ENCODE results near the gene S100A6. TPM values are rescaled to one million over a fixed set of nuclear protein-coding genes. Genes with fewer than 3 reads are reported as not detected.

S100A6 gene
- total RNA-seq, 1 experiment from 2014 or later, result 1,031 TPM

GRCh38 chr1:153545067-153546055 is 9.6 kb upstream of the S100A6 start, which contains the start of gene S100A4:
Gene S100A4, minus strand, starts transcription at chr1:153545806. Its CDS starts 1,012 bp downstream, at chr1:153544794.
- peak; percentile 96 for DNase-seq (ENCODE audit: low read depth)

- no peak for DNase-seq (ENCODE audit: low read depth)
These were observed 8.8 kb upstream of the S100A6 start for GRCh38 chr1:153544453-153545066.

DNA sequence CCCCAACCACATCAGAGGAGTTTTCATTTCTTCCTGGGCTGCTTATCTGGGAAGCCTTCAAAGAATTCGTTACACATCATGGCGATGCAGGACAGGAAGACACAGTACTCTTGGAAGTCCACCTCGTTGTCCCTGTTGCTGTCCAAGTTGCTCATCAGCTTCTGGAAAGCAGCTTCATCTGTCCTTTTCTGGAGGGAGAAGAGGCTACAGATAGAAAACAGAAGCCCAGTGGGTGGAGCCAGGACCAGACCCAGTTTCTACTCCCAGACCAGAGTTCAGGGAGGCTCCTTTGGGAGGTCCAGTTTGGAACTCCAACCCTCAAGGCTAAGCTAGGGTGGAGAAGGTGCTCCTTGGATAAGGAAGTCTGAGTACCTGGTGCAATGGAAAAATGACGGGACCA is 7.9 kb upstream of the S100A6 start:
- no peak for DNase-seq (ENCODE audit: low read depth)

GRCh38 chr1:153542956-153543711 is 7.3 kb upstream of the S100A6 start:
- no peak for DNase-seq (ENCODE audit: low read depth)

DNA sequence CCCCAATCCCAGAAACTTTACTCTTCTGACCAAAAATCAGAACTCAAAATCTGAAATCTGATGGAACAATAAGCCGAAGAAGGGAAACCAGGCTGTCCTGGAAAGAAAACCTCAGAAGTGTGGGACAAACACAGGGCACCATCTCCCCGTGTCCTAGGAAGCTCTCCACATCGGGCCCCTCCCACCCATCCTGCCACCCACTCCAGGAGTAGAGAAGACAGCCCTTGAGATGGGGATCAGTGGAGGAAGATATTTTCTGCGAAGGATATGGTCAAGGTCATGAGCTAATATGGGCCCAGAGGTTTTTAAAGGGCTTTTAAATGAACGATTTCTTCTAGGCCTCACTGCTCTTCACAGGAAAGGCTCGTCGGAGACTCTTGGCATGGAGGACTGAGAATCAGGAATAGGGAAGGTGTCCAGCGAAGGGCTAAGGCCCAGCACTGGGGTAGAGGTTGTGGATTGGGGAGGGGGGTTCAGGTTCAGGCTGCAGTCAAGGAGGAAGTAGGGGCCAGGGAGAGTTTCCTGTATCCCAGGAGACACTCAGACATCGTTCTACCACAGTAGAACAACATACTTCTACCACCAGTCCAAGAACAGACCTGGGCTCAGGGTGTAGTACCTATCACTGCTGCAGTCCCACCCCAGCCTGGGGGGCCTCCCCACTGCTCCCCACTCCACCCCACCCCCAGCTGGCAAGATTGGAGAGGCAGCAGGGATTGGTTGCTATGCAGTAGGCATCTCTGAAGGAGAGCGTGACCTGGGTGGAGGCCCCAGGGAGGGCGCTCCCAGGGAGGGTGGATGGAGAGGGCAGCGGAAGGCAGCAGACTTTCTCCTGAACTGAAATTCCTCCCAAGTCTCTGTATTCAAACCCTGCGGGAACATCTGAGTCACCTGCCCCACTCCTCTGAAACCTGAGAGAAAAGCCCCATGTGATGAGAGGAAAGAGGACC is 6.1 kb upstream of the S100A6 start:
- no peak for DNase-seq (ENCODE audit: low read depth)

- DNase-seq (ENCODE audit: low read depth), result peak; percentile 83
These were observed 4.9 kb upstream of the S100A6 start, which contains the start of gene S100A5 for GRCh38 chr1:153540394-153541361. Gene S100A5, minus strand, starts transcription at chr1:153540934. Its CDS starts 743 bp downstream, at chr1:153540191.

GRCh38 chr1:153539395-153540093 is 3.8 kb upstream of the S100A6 start:
- DNase-seq (ENCODE audit: low read depth), result no peak

DNA sequence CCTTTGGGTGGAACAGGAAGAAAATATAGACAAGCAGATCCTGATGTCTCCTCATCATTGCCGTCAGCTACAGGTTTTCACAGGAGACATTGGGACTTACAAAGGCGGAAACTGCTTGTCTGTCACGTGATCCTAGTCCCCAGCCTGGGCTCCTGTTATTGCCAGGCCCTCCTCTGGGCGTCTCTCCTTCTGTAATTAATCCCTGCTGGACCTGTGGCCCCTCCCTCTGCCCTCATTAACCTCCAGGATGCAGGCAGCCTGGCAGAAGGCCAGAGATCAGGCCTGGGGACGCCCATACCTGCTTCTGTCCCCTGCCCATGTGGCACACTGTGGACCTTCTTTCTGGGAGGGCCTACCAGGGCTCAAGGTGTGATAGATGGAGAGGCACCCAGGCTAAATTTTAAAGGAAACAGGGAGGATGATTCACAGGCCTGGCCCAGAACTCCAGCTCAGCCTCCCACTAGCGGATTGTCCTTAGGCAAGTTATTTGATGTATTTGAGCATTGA is 2.6 kb upstream of the S100A6 start:
- no peak for DNase-seq (ENCODE audit: low read depth)

GRCh38 chr1:153537376-153537730 is 1.6 kb upstream of the S100A6 start:
- DNase-seq (ENCODE audit: low read depth), result no peak

DNA sequence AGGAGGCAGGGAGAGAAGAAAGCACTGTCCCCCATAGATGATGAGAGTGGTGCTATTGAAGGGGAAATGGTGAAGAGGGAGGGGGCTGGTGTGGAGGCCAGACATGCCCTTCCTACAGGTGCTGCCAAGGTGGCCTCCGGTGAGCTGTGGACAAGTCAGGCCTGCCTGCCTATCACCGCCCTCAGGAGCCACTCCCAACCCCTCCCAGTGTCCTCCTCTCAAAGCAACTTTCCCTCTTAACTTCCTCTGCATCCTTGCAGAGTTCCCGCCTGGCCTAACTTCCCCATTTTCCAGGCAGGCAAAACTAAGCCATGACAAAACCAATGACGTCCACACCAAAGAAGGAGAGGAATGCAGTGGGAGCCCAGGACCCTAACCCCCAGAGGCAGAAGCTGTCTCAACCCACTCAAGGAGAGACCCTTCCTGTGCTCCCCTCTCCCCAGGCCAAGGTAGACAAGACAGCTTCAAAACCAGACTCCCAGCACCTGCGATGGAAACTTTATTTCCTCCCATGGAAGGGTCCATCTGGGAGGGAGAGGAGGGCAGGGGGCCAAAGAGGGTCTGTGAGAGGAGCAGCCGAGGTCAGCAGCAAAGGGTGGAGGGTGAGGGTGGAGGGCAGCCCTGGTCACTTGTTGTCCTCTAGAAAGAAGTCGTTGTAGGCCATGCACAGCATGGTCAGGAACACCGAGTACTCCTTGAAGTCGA is 1.0 kb upstream of the S100A6 start:
- DNase-seq (ENCODE audit: low read depth), result no peak

DNA sequence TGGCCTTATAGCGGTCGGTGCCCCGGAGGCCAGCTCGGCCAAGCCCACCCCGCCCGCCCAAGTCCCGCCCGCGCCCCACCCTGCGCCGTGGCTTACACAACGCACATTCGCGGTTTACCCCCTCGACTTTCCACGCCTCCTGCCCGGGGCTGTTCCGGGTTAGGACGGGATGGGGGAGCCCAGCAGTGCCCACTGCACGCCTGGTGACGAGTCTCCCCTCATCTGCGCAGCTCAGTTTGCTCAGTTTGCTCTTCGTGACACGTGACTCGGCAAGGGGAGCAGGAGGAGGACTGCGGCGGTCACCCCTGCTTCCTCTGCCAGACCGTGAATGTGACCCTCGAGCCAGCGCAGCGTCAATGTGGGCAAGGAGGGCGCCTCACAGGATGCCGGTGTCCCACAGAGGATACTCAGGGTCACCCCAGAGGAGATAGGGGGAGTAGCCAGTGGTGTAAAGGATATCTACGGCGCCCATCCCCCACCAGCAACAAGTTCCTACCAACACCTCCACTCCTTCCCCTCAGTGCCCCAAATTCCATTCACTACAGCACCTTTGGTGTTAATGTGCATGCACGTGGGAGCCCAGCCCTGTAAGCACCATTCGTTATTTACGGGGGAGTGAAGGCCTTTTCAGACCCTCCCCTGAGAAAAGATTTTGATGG is 350 bp upstream of the S100A6 start:
- peak; percentile 96 for DNase-seq (ENCODE audit: low read depth)

DNA sequence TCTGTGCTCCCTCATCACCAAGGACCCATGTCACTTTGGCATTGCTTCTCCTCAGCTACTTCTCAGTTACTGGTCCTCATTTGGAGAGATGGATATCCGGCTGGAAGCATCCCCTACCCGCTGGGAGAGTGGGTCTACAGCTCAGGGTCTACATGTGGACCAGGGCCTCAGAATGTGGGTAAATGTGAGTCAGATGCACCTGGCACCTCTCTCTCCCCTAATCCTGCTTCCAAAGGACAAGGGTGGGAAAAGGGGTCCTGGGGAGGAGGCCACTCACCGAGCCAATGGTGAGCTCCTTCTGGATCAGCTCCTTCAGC is 908 bp downstream of the S100A6 start:
- DNase-seq (ENCODE audit: low read depth), result no peak

DNA sequence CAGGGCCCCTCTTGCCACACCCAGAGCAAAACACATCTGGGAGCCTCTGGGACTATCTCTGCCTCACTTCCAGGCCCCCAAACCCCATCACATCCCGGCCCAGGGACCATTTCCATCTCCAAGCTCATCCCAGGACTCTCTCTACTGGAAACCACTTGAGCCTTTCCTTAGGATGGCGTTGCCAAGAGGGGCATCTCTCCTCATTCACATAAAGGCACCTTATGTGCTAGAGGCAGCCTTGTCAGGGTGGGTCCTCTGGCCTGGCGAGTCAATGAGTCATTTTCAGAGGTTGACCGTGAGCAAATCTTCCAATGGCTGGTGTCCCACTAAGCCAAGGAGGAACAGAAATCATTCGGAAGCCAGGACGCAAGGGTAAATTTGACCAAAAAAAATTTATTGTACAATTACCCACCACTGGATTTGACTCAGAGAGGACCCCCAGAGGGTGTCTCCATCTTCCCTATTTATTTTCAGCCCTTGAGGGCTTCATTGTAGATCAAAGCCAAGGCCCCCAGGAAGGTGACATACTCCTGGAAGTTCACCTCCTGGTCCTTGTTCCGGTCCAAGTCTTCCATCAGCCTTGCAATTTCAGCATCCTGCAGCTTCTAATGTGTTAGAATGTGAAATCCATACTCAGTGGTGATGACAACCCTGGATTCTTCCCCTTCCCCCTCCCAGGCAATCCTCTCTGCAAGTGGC is 1.4 kb downstream of the S100A6 start:
- no peak for DNase-seq (ENCODE audit: low read depth)

GRCh38 chr1:153533689-153534201 is 2.0 kb downstream of the S100A6 start:
- DNase-seq (ENCODE audit: low read depth), result peak; percentile 98

DNA sequence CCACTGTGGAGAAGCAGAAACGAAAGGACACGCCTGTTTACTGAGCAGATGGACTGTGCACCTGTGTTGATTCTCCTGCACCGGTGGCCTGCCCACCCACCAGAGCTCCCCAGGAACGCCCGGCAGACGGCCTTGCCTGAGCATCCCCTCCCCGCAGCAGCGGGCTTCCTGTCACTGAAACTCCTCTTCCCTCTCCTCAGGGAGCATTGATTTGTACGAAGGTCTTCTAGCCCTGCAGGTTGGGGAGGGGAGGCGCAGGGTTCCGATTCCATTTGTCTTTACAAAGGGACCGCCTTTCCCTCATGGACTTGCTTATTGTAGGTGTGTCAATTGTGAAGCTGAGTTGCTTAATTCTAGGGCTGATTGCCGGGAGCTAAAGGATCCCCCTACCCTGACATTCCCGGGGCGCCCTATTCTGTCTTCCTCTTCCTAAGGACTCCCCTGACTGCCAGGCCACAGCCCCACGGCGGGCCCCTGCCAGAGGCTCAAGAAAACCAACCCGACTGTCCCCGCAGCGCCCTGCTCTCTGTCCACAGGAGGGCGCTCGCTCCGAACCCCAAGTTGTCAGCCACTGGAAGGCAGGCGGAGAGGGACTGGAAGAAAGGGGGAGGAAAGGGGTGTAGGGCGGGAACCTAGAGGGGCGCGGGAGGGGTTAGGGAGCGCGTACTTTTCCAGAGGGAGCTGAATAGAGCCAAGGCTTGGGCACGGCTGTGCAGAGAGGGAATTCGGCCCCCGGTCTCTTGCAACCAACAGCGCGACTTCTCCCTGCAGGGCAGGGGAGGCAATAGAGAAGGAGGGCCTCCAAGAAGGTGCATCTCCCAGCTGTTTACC is 2.8 kb downstream of the S100A6 start:
- peak; percentile 91 for DNase-seq (ENCODE audit: low read depth)

- no peak for DNase-seq (ENCODE audit: low read depth)
These were observed 3.6 kb downstream of the S100A6 start for GRCh38 chr1:153532181-153532580.
